ENCODE measurements around the gene FCGR1A. TPM values are rescaled to one million over a fixed set of nuclear protein-coding genes. Genes with fewer than 3 reads are reported as not detected.
"Not testable (repeated sequence)": the region's sequence is repeated elsewhere in the genome, so short reads cannot be mapped to it uniquely, and the experiment has no call there.

The FCGR1A gene
- polyA plus RNA-seq, 1 of the 3 experiments (the other 2 are of a cell fraction): not detected

- CTCF ChIA-PET; H3K9me2 ChIP-seq; H3K79me2 ChIP-seq (ENCODE audit: insufficient read depth); H3K9me3 ChIP-seq; H3K4me1 ChIP-seq (ENCODE audit: control insufficient read depth in 1 of 2, insufficient read depth in 2 of 2, low read depth in 1 of 2, low read length in 1 of 2); H4K20me1 ChIP-seq (ENCODE audit: insufficient read depth); H3K36me3 ChIP-seq (replicated peaks in 1 of 2; ENCODE audit: control insufficient read depth in 1 of 2, insufficient read depth in 2 of 2, low read length in 1 of 2); H2AFZ ChIP-seq (ENCODE audit: low read depth); H3F3A ChIP-seq (replicated peaks; ENCODE audit: insufficient read depth); H3K27me3 ChIP-seq (ENCODE audit: insufficient read depth); POLR2A ChIA-PET; H3K27ac ChIP-seq (ENCODE audit: low read depth in 2 of 2, low read length in 1 of 2): not testable (repeated sequence)
- Histone ChIP-seq H3K4me3 (ENCODE audit: low read depth in 2 of 2, low read length in 1 of 2) (peak overlapping the region in 1 of 2 experiments; percentile 48; a peak in 3 of 4 replicates), H3K4me2 (peak overlapping the region; percentile 47; the same call in 1 of the 2 replicates), H3K9ac (peak overlapping the region; percentile 60; the same call in 1 of the 2 replicates)
- 20% methylated on average over 1 of the region's 52 CpGs for WGBS (ENCODE audit: low lambda C conversion rate)
- TF ChIP-seq, protein P1, sequence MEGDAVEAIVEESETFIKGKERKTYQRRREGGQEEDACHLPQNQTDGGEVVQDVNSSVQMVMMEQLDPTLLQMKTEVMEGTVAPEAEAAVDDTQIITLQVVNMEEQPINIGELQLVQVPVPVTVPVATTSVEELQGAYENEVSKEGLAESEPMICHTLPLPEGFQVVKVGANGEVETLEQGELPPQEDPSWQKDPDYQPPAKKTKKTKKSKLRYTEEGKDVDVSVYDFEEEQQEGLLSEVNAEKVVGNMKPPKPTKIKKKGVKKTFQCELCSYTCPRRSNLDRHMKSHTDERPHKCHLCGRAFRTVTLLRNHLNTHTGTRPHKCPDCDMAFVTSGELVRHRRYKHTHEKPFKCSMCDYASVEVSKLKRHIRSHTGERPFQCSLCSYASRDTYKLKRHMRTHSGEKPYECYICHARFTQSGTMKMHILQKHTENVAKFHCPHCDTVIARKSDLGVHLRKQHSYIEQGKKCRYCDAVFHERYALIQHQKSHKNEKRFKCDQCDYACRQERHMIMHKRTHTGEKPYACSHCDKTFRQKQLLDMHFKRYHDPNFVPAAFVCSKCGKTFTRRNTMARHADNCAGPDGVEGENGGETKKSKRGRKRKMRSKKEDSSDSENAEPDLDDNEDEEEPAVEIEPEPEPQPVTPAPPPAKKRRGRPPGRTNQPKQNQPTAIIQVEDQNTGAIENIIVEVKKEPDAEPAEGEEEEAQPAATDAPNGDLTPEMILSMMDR (IDR thresholded peaks at IDR 0.05): peak; percentile 31
- TF ChIP-seq RAD21 (IDR thresholded peaks at IDR 0.05; ENCODE audit: low read length): 0 out of 2 replicates have a peak, but pooled peaks have one; percentile 12
- DNase-seq: peak; percentile 85
Observed at GRCh38 chr1:149792912-149793515, 10.5 kb downstream of the FCGR1A start.

GRCh38 chr1:149793885-149794284, 11.4 kb downstream of the FCGR1A start:
- DNase-seq; POLR2A ChIA-PET; H3K9me3 ChIP-seq; CTCF ChIA-PET; H3K4me3 ChIP-seq (ENCODE audit: low read depth in 2 of 2, low read length in 1 of 2); H3K9me2 ChIP-seq; H4K20me1 ChIP-seq (ENCODE audit: insufficient read depth); H3K36me3 ChIP-seq (replicated peaks in 1 of 2; ENCODE audit: control insufficient read depth in 1 of 2, insufficient read depth in 2 of 2, low read length in 1 of 2); H3K79me2 ChIP-seq (ENCODE audit: insufficient read depth); H3K27me3 ChIP-seq (ENCODE audit: insufficient read depth); H3K4me2 ChIP-seq; H3F3A ChIP-seq (replicated peaks; ENCODE audit: insufficient read depth); H3K27ac ChIP-seq (ENCODE audit: low read depth in 2 of 2, low read length in 1 of 2); H2AFZ ChIP-seq (ENCODE audit: low read depth); H3K4me1 ChIP-seq (ENCODE audit: control insufficient read depth in 1 of 2, insufficient read depth in 2 of 2, low read depth in 1 of 2, low read length in 1 of 2); H3K9ac ChIP-seq: not testable (repeated sequence)
- WGBS (ENCODE audit: low lambda C conversion rate): 50% methylated on average over 1 of the region's 5 CpGs

GRCh38 chr1:149801628-149802027, 19.1 kb downstream of the FCGR1A start:
- POLR2A ChIA-PET; DNase-seq; H3K4me1 ChIP-seq (ENCODE audit: control insufficient read depth in 1 of 2, insufficient read depth in 2 of 2, low read depth in 1 of 2, low read length in 1 of 2); H3K9me2 ChIP-seq; H3F3A ChIP-seq (replicated peaks; ENCODE audit: insufficient read depth); H3K79me2 ChIP-seq (ENCODE audit: insufficient read depth); H3K4me2 ChIP-seq; H3K9ac ChIP-seq; H2AFZ ChIP-seq (ENCODE audit: low read depth); CTCF ChIA-PET; H3K36me3 ChIP-seq (replicated peaks in 1 of 2; ENCODE audit: control insufficient read depth in 1 of 2, insufficient read depth in 2 of 2, low read length in 1 of 2); H3K27me3 ChIP-seq (ENCODE audit: insufficient read depth); H3K4me3 ChIP-seq (ENCODE audit: low read depth in 2 of 2, low read length in 1 of 2); H4K20me1 ChIP-seq (ENCODE audit: insufficient read depth); H3K27ac ChIP-seq (ENCODE audit: low read depth in 2 of 2, low read length in 1 of 2); H3K9me3 ChIP-seq: not testable (repeated sequence)
- 93% methylated on average over 1 of the region's 3 CpGs for WGBS (ENCODE audit: low lambda C conversion rate)

DNA sequence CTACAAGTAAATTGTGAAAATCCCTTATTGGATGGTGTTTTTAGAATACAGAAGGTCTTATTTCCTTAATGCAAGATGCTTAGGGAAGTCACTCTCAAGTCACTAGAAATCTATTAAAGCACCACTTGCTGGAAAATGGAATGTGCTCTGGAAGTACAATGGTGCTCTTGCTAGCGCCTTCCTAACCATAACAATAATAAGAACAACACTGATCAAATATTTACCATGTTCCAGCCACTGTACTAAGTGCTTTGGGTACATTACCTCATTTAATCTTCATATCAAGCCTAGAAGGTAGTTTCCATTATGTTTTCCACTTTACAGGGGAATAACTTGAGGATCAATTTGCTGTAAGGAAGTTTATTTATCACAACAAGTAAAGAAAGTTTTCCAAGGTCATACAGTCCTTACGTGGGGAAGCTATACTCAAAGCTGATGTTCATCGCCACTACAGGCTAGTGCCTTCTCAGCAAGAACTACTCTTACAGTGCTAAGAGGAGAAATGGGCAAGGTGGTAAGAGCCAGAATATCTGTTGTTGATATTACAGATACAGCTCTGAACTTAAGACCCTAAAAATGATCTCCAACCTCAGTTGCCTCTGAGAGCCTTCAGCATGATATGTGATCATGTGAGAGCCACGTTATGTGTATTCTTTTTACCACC, 22.1 kb downstream of the FCGR1A start:
- H3K79me2 ChIP-seq (ENCODE audit: insufficient read depth); DNase-seq; POLR2A ChIA-PET; H4K20me1 ChIP-seq (ENCODE audit: insufficient read depth); H3F3A ChIP-seq (replicated peaks; ENCODE audit: insufficient read depth); H3K4me3 ChIP-seq (ENCODE audit: low read depth in 2 of 2, low read length in 1 of 2); H3K27me3 ChIP-seq (ENCODE audit: insufficient read depth); H3K4me2 ChIP-seq; CTCF ChIA-PET; H3K9ac ChIP-seq; H3K4me1 ChIP-seq (ENCODE audit: control insufficient read depth in 1 of 2, insufficient read depth in 2 of 2, low read depth in 1 of 2, low read length in 1 of 2); H3K27ac ChIP-seq (ENCODE audit: low read depth in 2 of 2, low read length in 1 of 2); H3K36me3 ChIP-seq (replicated peaks in 1 of 2; ENCODE audit: control insufficient read depth in 1 of 2, insufficient read depth in 2 of 2, low read length in 1 of 2); H3K9me3 ChIP-seq; H3K9me2 ChIP-seq; H2AFZ ChIP-seq (ENCODE audit: low read depth): not testable (repeated sequence)
- 92% methylated on average over 2 of the region's 4 CpGs for WGBS (ENCODE audit: low lambda C conversion rate)

DNA sequence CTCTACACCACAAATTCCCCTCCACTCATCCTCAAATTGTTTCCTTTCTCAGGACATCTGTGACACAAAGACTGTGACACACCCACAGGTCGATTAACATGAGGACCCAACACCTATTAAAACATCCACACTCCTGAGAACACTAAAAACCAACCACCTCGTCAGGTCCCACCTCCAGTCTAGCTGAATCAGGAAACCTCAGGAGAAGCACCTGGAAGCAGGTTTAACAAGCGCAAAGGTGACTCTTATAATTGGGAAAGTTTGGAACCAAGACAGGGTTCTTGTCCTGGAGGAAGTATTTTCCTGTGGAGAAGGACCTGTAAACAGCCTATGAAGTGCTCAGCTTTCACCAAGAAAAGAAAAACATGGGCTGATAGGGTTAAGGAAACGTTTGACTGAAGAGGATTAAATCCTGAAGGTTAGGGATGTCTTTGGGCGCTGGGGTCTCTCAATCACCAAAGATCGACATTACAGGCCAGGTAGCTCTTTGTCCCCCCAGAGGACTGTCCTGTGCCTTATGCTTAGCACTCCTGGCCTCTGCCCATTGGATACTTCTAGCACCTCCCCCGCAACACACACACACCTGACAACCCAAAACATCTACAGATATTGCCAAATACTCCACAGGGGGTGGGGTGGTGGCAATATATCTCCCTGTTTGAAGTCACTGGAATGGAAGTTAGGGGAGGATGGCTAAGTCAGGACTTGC, 28.4 kb downstream of the FCGR1A start:
- H3K27ac ChIP-seq (ENCODE audit: low read depth in 2 of 2, low read length in 1 of 2); H3K36me3 ChIP-seq (replicated peaks in 1 of 2; ENCODE audit: control insufficient read depth in 1 of 2, insufficient read depth in 2 of 2, low read length in 1 of 2); POLR2A ChIA-PET; H3K9me3 ChIP-seq; H3K4me1 ChIP-seq (ENCODE audit: control insufficient read depth in 1 of 2, insufficient read depth in 2 of 2, low read depth in 1 of 2, low read length in 1 of 2); H3K9ac ChIP-seq; H3F3A ChIP-seq (replicated peaks; ENCODE audit: insufficient read depth); H4K20me1 ChIP-seq (ENCODE audit: insufficient read depth); DNase-seq; H3K27me3 ChIP-seq (ENCODE audit: insufficient read depth); CTCF ChIA-PET; H3K9me2 ChIP-seq; H2AFZ ChIP-seq (ENCODE audit: low read depth); H3K79me2 ChIP-seq (ENCODE audit: insufficient read depth): not testable (repeated sequence)
- Histone ChIP-seq H3K4me2 (peak overlapping the region; percentile 74), H3K4me3 (ENCODE audit: low read depth in 2 of 2, low read length in 1 of 2) (peak overlapping the region in 1 of 2 experiments; percentile 34; a peak in 2 of 4 replicates)
- WGBS (ENCODE audit: low lambda C conversion rate): 28% methylated on average over 7 of the region's 7 CpGs
